K562 (cell line): Measurements from ENCODE around the gene PLEKHF1. TPM values are rescaled to one million over a fixed set of nuclear protein-coding genes. Genes with fewer than 3 reads are reported as not detected.

Experiments
- ATAC-seq: fragments of 200-7000 bp; cut with Tn5 transposase; 3 replicates; pipeline ENCODE4 v1.9.1; 2020; ENCODE audit warnings: moderate library complexity
- BruUV-seq: library from RNA; stranded (reverse); fragments of 400-500 nt; replicated peaks from 2 replicates; lab custom pipeline; 2021; lab: Mats Ljungman, UMichigan
- CTCF ChIA-PET: fragments of 300-600 bp; formaldehyde crosslinking; extraction: SDS; loops from one replicate; lab custom pipeline; 2021; ENCODE audit warnings: low intra/inter-chr PET ratio; lab: Yijun Ruan, JAX
- POLR2A ChIA-PET: fragments of 300-600, 350-650 bp; sonication (Branson Sonifier 250); formaldehyde crosslinking; extraction: SDS; loops from one replicate; lab custom pipeline; 2021; ENCODE audit warnings: antibody characterized with exemption, inconsistent platforms; lab: Yijun Ruan, JAX
- DNase-seq, 4 experiments: peaks; one replicate each; pipeline versions ENCODE4 v3.0.0 to v3.0.0-alpha.2; 2011 to 2018; ENCODE audit warnings: low spot score in 3 of 4, mixed read lengths in 3 of 4; ENCODE audit errors: extremely low read depth in 1 of 4
- FAIRE-seq: peaks from 2 replicates; lab custom pipeline; 2011; peaks lifted over from hg19 to GRCh38; lab: Jason Lieb, UNC
- H2AFZ ChIP-seq: 2 replicates; pipeline ENCODE4 v1.6.0; 2011; ENCODE audit warnings: low read depth, low read length, control low read depth, inconsistent platforms
- H3K27ac ChIP-seq: fragments of 200-600 bp; 3 replicates; pipeline ENCODE4 v1.8.0; 2011; ENCODE audit warnings: low read depth, mild to moderate bottlenecking, control low read depth, inconsistent platforms, low read length, moderate library complexity, mixed read lengths; ENCODE audit errors: extremely low read depth
- H3K27me3 ChIP-seq, 2 experiments: fragments of 300-600 bp in 1 of 2; 2 replicates in 1 of 2; 3 replicates in 1 of 2; pipeline versions ENCODE4 v1.6.0 to v1.8.0; 2011; ENCODE audit warnings: inconsistent platforms in 2 of 2, low read length in 2 of 2, mild to moderate bottlenecking in 1 of 2, mixed read lengths in 1 of 2, moderate library complexity in 1 of 2; ENCODE audit not compliant: control insufficient read depth in 2 of 2, insufficient read depth in 2 of 2
- H3K36me3 ChIP-seq: fragments of 300-600 bp; 3 replicates; pipeline ENCODE4 v1.8.0; 2011; ENCODE audit warnings: mild to moderate bottlenecking, low read length, inconsistent platforms; ENCODE audit not compliant: control insufficient read depth, insufficient read depth
- H3K4me1 ChIP-seq, 2 experiments: fragments of 200-600 bp in 1 of 2; replicated peaks in 1 of 2; 2 replicates in 1 of 2; 3 replicates in 1 of 2; pipeline versions ENCODE4 v1.5.1 to v1.8.0; 2011; ENCODE audit warnings: inconsistent platforms in 2 of 2, low read length in 2 of 2, mild to moderate bottlenecking in 1 of 2, mixed read lengths in 1 of 2, moderate library complexity in 1 of 2; ENCODE audit not compliant: control insufficient read depth in 2 of 2, insufficient read depth in 2 of 2
- H3K4me2 ChIP-seq: 2 replicates; pipeline ENCODE4 v1.6.1; 2011; ENCODE audit warnings: low read length, control low read depth, inconsistent platforms, mixed read lengths; ENCODE audit not compliant: insufficient read depth
- H3K4me3 ChIP-seq: fragments of 200-600 bp; sonication (generic), shearing (Covaris generic); 2 replicates; pipeline ENCODE4 v1.5.1; 2016; ENCODE audit warnings: control low read depth, inconsistent platforms
- H3K79me2 ChIP-seq: fragments of 200-600 bp; 3 replicates; pipeline ENCODE4 v1.8.0; 2011; ENCODE audit warnings: low read length, inconsistent platforms; ENCODE audit not compliant: control insufficient read depth, insufficient read depth
- H3K9ac ChIP-seq, 2 experiments: 2 replicates each; pipeline versions ENCODE4 v1.6.0 to v1.6.1; 2011; ENCODE audit warnings: low read depth in 2 of 2, low read length in 2 of 2, control low read depth in 1 of 2, inconsistent platforms in 1 of 2, mild to moderate bottlenecking in 1 of 2, mixed read lengths in 1 of 2; ENCODE audit not compliant: insufficient read depth in 1 of 2
- H3K9me1 ChIP-seq: one replicate; pipeline ENCODE4 v1.6.0; 2011; ENCODE audit warnings: inconsistent platforms, mild to moderate bottlenecking, low read length, moderate library complexity; ENCODE audit not compliant: control insufficient read depth, insufficient read depth
- H3K9me3 ChIP-seq: replicated peaks from 2 replicates; pipeline ENCODE4 v1.5.1; 2011; ENCODE audit warnings: low read depth, low read length, inconsistent platforms; ENCODE audit not compliant: control insufficient read depth, insufficient read depth
- H4K20me1 ChIP-seq: replicated peaks from 2 replicates; pipeline ENCODE4 v1.6.1; 2011; ENCODE audit warnings: low read length, inconsistent platforms, mixed read lengths; ENCODE audit not compliant: control insufficient read depth, insufficient read depth
- NR1H2 ChIP-seq: sonication (generic); formaldehyde crosslinking; IDR thresholded peaks from 2 replicates; pipeline ENCODE4 v1.4.0; 2020; ENCODE audit warnings: mild to moderate bottlenecking, missing genetic modification reagents
- PRDM10 ChIP-seq: fragments of 450-650 bp; IDR thresholded peaks from 2 replicates; pipeline ENCODE4 v1.6.1; 2018; ENCODE audit not compliant: partially characterized antibody
- SNIP1 ChIP-seq: fragments of 450-650 bp; IDR thresholded peaks from 2 replicates; pipeline ENCODE4 v1.7.1; 2017; ENCODE audit warnings: low read depth, mild to moderate bottlenecking
- TEAD4 ChIP-seq, 2 experiments: sonication (generic) in 1 of 2; formaldehyde crosslinking in 1 of 2; IDR thresholded peaks; 2 replicates each; pipeline versions ENCODE4 v1.6.1 to v1.8.0; 2012 to 2022; ENCODE audit warnings: borderline replicate concordance in 1 of 2, inconsistent platforms in 1 of 2, low read length in 1 of 2, mild to moderate bottlenecking in 1 of 2, missing genetic modification reagents in 1 of 2
- ZNF707 ChIP-seq: fragments of 250-450 bp; sonication (Bioruptor Pico); conservative IDR thresholded peaks from 2 replicates; pipeline ENCODE4 v1.8.0; 2022; ENCODE audit warnings: inconsistent platforms, mild to moderate bottlenecking, moderate library complexity
- WGBS: fragments of 100-300 bp; shearing (Covaris generic); methylation state at CpG from one replicate; pipeline ENCODE4 v1.1.6; 2016; ENCODE audit warnings: low coverage, mixed read lengths; ENCODE audit not compliant: insufficient coverage; ENCODE audit errors: missing lambda C conversion rate; 5-methylcytosine and 5-hydroxymethylcytosine counted together
- in situ Hi-C: fragments of 300-500 bp; cut with MboI; formaldehyde crosslinking; loops from 4 replicates; pipeline ENCODE4 v1.15.0; 2018; ENCODE audit warnings: inconsistent platforms, mixed read lengths
- intact Hi-C: fragments of 100-400 bp; cut with micrococcal nuclease; formaldehyde crosslinking; loops from 2 replicates; pipeline ENCODE4 v1.14.2; 2022
- polyA plus RNA-seq, 8 experiments: library from polyadenylated mRNA; depleted of rRNA in 4 of 8; stranded (reverse) in 5 of 8; unstranded in 3 of 8; fragments of >200 nt; fragmentation: Nextera tagmentation in 2 of 8; fragmentation: Illumina TruSeq in 1 of 8; extraction: Ambion mirVana in 2 of 8; extraction: Trizol in 1 of 8; gene quantifications; 2 replicates each; pipeline versions ENCODE4 v1.2.1 to v1.2.3, GENCODE V29; 2011 to 2014; ENCODE audit warnings: inconsistent platforms in 1 of 8, missing spikeins in 1 of 8
- total RNA-seq, 7 experiments: library from RNA; depleted of rRNA in 6 of 7; stranded (reverse); fragments of >200 nt in 6 of 7; fragmentation: Illumina TruSeq in 2 of 7; extraction: Trizol in 2 of 7; gene quantifications; 2 replicates each; pipeline versions ENCODE4 v1.2.1 to v1.2.3, GENCODE V29; 2011 to 2021; ENCODE audit warnings: low replicate concordance in 1 of 7
- TF ChIP-seq, protein P1 (sequence below), 2 experiments: IDR thresholded peaks; 2 replicates each; pipeline ENCODE4 v1.6.1; 2011; ENCODE audit warnings: borderline replicate concordance in 1 of 2, control low read depth in 1 of 2, low read depth in 1 of 2, low read length in 1 of 2, mild to moderate bottlenecking in 1 of 2, mixed read lengths in 1 of 2, moderate library complexity in 1 of 2; ENCODE audit not compliant: insufficient read depth in 1 of 2, insufficient read length in 1 of 2, poor library complexity in 1 of 2, severe bottlenecking in 1 of 2; ENCODE audit errors: extremely low read depth in 1 of 2
- TF ChIP-seq, protein P2 (sequence below), 3 experiments: fragments of 200-800 bp in 1 of 3; sonication (Bioruptor generic) in 1 of 3; sonication (generic) in 1 of 3; formaldehyde crosslinking in 1 of 3; IDR thresholded peaks; 2 replicates each; pipeline versions ENCODE4 v1.6.1 to v1.8.0; 2016 to 2022; ENCODE audit warnings: mild to moderate bottlenecking in 2 of 3, missing compliant biosample characterization in 2 of 3, missing genetic modification characterization in 2 of 3, missing genetic modification reagents in 1 of 3
- TF ChIP-seq, protein P3 (sequence below): fragments of 450-650 bp; formaldehyde crosslinking; IDR thresholded peaks from 2 replicates; pipeline ENCODE4 v1.4.0; 2020; ENCODE audit warnings: mild to moderate bottlenecking, moderate library complexity
- TF ChIP-seq, protein P4 (sequence below): fragments of 450-650 bp; formaldehyde crosslinking; conservative IDR thresholded peaks from 2 replicates; pipeline ENCODE4 v1.4.0; 2022; ENCODE audit warnings: mild to moderate bottlenecking, missing genetic modification characterization

PLEKHF1 gene
- total and polyA plus RNA-seq, 9 of the 15 experiments (the other 6 are each of a cell fraction or from before 2014, with no cell fraction given), result 0.07 to 13.4 (median 3.9) TPM; not detected in 1

- peak; percentile 62 to 81 (median 66) for DNase-seq
- POLR2A ChIA-PET, result interaction anchor here (0.7 to 2.1 kb wide), 4 partner anchors 9 to 52 kb away, joined by 3 to 13 read pairs (median 3); no protein-coding TSS in a partner anchor
- H2AFZ ChIP-seq, result peak overlapping the region; percentile 78
- no peaks in the 10 kb centered on the region for H3K27me3 ChIP-seq
- H3K9me3 ChIP-seq, result no peaks in the 10 kb centered on the region
- H3K36me3 ChIP-seq, result peaks cover 44% of the 10 kb centered on the region; the same call in 2 of the 3 replicates
- peaks cover 60% of the 10 kb centered on the region for H3K79me2 ChIP-seq
- peak overlapping the region; percentile 67 for H3K4me2 ChIP-seq
- H4K20me1 ChIP-seq, result peaks cover 4% of the 10 kb centered on the region; the same call in 1 of the 2 replicates
- CTCF ChIA-PET, result no interaction called here
- no peak overlapping the region for H3K4me3 ChIP-seq
- BruUV-seq, result no TSS peak
- peaks cover 23 to 53% of the 10 kb centered on the region in 2 experiments for H3K4me1 ChIP-seq
- H3K9me1 ChIP-seq, result no peaks in the 10 kb centered on the region
- peak; percentile 86 for ATAC-seq
- FAIRE-seq, result peak; percentile 91
- intact Hi-C loops (loop anchor here (2.0 kb wide), 1 partner anchor 17 kb away; no protein-coding TSS in a partner anchor), in situ Hi-C loops (no loop called here)
- peak overlapping the region; percentile 53; the same call in 2 of the 3 replicates for H3K27ac ChIP-seq
- 16% methylated on average over 12 of the region's 12 CpGs for WGBS
- H3K9ac ChIP-seq, result peak overlapping the region in 1 of 2 experiments; percentile 39; a peak in 2 of 4 replicates
- TF ChIP-seq SNIP1 (peak; percentile 58; the same call in 1 of the 2 replicates), PRDM10 (no peak), NR1H2 (CRISPR knock-in tag) (no peak), ZNF707 (CRISPR knock-in tag) (no peak), TEAD4 (IDR thresholded peaks at IDR 0.05; ENCODE audit: low read length) (no peak), TEAD4 (CRISPR knock-in tag; IDR thresholded peaks at IDR 0.05; ENCODE audit: borderline replicate concordance) (no peak)
- TF ChIP-seq, protein P1, sequence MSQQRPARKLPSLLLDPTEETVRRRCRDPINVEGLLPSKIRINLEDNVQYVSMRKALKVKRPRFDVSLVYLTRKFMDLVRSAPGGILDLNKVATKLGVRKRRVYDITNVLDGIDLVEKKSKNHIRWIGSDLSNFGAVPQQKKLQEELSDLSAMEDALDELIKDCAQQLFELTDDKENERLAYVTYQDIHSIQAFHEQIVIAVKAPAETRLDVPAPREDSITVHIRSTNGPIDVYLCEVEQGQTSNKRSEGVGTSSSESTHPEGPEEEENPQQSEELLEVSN (IDR thresholded peaks at IDR 0.05; ENCODE audit: borderline replicate concordance in 1 of 2, extremely low read depth in 1 of 2, insufficient read depth in 1 of 2, insufficient read length in 1 of 2, low read depth in 1 of 2, low read length in 1 of 2, poor library complexity in 1 of 2, severe bottlenecking in 1 of 2), result peak; percentile 46 to 80
- TF ChIP-seq, protein P2, sequence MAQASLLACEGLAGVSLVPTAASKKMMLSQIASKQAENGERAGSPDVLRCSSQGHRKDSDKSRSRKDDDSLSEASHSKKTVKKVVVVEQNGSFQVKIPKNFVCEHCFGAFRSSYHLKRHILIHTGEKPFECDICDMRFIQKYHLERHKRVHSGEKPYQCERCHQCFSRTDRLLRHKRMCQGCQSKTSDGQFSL (CRISPR knock-in tag; IDR thresholded peaks at IDR 0.05), result no peak
- TF ChIP-seq, protein P2 (tag; IDR thresholded peaks at IDR 0.05), result no peak
- TF ChIP-seq, protein P3, sequence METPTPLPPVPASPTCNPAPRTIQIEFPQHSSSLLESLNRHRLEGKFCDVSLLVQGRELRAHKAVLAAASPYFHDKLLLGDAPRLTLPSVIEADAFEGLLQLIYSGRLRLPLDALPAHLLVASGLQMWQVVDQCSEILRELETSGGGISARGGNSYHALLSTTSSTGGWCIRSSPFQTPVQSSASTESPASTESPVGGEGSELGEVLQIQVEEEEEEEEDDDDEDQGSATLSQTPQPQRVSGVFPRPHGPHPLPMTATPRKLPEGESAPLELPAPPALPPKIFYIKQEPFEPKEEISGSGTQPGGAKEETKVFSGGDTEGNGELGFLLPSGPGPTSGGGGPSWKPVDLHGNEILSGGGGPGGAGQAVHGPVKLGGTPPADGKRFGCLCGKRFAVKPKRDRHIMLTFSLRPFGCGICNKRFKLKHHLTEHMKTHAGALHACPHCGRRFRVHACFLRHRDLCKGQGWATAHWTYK (CRISPR knock-in tag), result no peak
- TF ChIP-seq, protein P4, sequence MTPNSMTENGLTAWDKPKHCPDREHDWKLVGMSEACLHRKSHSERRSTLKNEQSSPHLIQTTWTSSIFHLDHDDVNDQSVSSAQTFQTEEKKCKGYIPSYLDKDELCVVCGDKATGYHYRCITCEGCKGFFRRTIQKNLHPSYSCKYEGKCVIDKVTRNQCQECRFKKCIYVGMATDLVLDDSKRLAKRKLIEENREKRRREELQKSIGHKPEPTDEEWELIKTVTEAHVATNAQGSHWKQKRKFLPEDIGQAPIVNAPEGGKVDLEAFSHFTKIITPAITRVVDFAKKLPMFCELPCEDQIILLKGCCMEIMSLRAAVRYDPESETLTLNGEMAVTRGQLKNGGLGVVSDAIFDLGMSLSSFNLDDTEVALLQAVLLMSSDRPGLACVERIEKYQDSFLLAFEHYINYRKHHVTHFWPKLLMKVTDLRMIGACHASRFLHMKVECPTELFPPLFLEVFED (CRISPR knock-in tag), result no peak
Observed at GRCh38 chr19:29671393-29672160, 6.3 kb downstream of the PLEKHF1 start.
